Measurements from ENCODE around the gene KRT7.

The KRT7 gene

DNA sequence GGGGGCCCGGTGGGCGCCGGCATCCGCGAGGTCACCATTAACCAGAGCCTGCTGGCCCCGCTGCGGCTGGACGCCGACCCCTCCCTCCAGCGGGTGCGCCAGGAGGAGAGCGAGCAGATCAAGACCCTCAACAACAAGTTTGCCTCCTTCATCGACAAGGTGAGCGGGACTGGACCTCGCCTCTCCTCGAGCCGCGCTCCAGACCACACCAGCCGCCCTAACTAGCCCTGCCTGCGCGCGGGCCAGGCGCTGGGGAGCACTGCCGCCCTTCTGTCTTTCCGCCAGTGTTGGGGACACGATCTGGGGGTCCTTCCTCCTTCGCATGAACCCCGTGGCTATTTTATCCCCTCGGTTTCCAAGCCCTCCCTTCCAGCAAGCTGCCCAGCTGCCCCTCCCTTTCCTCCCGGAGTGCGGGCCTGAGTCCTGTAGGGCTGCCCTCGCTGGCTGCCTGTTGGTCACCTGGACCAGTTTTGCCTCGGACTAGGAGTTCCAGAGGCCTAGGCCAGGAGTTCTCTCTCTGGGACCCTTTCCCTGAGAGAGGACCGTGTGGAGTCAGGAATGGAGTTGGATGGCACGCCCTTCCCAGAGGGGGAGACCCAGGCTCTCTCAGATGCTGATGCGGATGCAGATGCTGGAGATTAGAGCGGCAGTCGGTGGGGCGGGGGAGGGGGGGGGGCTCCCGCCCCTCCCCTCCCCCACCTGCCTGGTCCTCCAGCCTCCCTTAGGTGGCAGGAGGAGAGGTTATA lies 592 bp downstream of the KRT7 start:
- Histone ChIP-seq H2AFZ (ENCODE audit: low read length) (no peak overlapping the region), H3F3A (ENCODE audit: low read depth) (no peaks in the 10 kb centered on the region), H3K4me1 (ENCODE audit: insufficient read depth, low read length, poor library complexity, severe bottlenecking) (no peaks in the 10 kb centered on the region), H3K9me2 (replicated peaks; ENCODE audit: low read depth, low read length) (no peaks in the 10 kb centered on the region), H3K4me2 (ENCODE audit: low read depth, low read length, poor library complexity, severe bottlenecking) (no peak overlapping the region), H3K79me2 (ENCODE audit: insufficient read depth, low read length) (no peaks in the 10 kb centered on the region), H3K4me3 (ENCODE audit: low read length, poor library complexity, severe bottlenecking) (no peak overlapping the region), H3K9ac (ENCODE audit: low read depth, low read length, poor library complexity, severe bottlenecking) (no peak overlapping the region), H3K9me3 (ENCODE audit: insufficient read depth, low read depth, low read length) (no peaks in the 10 kb centered on the region), H3K36me3 (ENCODE audit: insufficient read depth, low read length) (no peaks in the 10 kb centered on the region), H4K20me1 (ENCODE audit: insufficient read depth, low read length, poor library complexity, severe bottlenecking) (no peaks in the 10 kb centered on the region), H3K27me3 (ENCODE audit: insufficient read depth, low read length, poor library complexity, severe bottlenecking) (no peaks in the 10 kb centered on the region)
- TF ChIP-seq, protein P1, sequence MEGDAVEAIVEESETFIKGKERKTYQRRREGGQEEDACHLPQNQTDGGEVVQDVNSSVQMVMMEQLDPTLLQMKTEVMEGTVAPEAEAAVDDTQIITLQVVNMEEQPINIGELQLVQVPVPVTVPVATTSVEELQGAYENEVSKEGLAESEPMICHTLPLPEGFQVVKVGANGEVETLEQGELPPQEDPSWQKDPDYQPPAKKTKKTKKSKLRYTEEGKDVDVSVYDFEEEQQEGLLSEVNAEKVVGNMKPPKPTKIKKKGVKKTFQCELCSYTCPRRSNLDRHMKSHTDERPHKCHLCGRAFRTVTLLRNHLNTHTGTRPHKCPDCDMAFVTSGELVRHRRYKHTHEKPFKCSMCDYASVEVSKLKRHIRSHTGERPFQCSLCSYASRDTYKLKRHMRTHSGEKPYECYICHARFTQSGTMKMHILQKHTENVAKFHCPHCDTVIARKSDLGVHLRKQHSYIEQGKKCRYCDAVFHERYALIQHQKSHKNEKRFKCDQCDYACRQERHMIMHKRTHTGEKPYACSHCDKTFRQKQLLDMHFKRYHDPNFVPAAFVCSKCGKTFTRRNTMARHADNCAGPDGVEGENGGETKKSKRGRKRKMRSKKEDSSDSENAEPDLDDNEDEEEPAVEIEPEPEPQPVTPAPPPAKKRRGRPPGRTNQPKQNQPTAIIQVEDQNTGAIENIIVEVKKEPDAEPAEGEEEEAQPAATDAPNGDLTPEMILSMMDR (conservative IDR thresholded peaks at IDR 0.05; ENCODE audit: low read length), result no peak
- no peak for TF ChIP-seq EZH2phosphoT487 (IDR thresholded peaks at IDR 0.05; ENCODE audit: borderline replicate concordance)

DNA sequence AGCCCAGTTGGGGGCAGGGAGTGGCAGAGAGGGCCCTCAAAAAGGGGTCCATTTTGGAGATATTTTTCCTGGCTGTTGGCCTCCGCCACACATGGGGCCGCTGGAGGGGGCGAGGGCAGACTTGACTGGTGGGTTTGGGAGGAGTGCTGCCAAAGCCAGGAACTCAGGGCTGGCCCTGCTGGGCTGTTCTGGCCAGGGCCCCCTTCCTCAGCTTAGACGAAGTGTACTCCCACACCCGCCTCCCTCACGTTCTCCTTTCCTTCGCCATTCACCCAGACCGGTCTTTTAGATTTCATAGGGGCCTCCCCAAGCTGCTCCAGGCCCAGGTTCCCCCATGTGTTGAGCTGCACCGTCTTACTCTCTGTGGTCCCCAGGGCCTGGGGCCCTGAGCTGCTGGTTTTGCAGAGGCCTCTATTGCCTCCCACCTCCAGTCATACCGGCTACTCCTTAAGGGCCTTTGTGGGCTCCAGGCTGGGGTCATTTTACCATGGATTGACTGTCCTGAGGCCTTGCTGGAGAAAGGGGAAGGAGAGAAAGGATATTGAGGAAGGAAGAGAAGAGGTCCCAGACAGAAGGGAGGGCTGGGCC lies 1.3 kb downstream of the KRT7 start:
- H3K4me2 ChIP-seq (ENCODE audit: low read depth, low read length, poor library complexity, severe bottlenecking), result no peak overlapping the region
- no peaks in the 10 kb centered on the region for H3K9me2 ChIP-seq (replicated peaks; ENCODE audit: low read depth, low read length)
- no peaks in the 10 kb centered on the region for H3K79me2 ChIP-seq (ENCODE audit: insufficient read depth, low read length)
- H2AFZ ChIP-seq (ENCODE audit: low read length), result no peak overlapping the region
- no peaks in the 10 kb centered on the region for H3K36me3 ChIP-seq (ENCODE audit: insufficient read depth, low read length)
- H3K9me3 ChIP-seq (ENCODE audit: insufficient read depth, low read depth, low read length), result no peaks in the 10 kb centered on the region
- TF ChIP-seq EZH2phosphoT487 (IDR thresholded peaks at IDR 0.05; ENCODE audit: borderline replicate concordance), result no peak
- TF ChIP-seq, protein P1 (conservative IDR thresholded peaks at IDR 0.05; ENCODE audit: low read length), result no peak
- H3F3A ChIP-seq (ENCODE audit: low read depth), result no peaks in the 10 kb centered on the region
- no peaks in the 10 kb centered on the region for H4K20me1 ChIP-seq (ENCODE audit: insufficient read depth, low read length, poor library complexity, severe bottlenecking)
- H3K9ac ChIP-seq (ENCODE audit: low read depth, low read length, poor library complexity, severe bottlenecking), result no peak overlapping the region
- H3K27me3 ChIP-seq (ENCODE audit: insufficient read depth, low read length, poor library complexity, severe bottlenecking), result no peaks in the 10 kb centered on the region
- no peak overlapping the region for H3K4me3 ChIP-seq (ENCODE audit: low read length, poor library complexity, severe bottlenecking)
- no peaks in the 10 kb centered on the region for H3K4me1 ChIP-seq (ENCODE audit: insufficient read depth, low read length, poor library complexity, severe bottlenecking)

GRCh38 chr12:52235001-52235764 lies 2.1 kb downstream of the KRT7 start:
- Histone ChIP-seq H3K9me2 (replicated peaks; ENCODE audit: low read depth, low read length) (no peaks in the 10 kb centered on the region), H3F3A (ENCODE audit: low read depth) (no peaks in the 10 kb centered on the region), H3K4me3 (ENCODE audit: low read length, poor library complexity, severe bottlenecking) (no peak overlapping the region), H4K20me1 (ENCODE audit: insufficient read depth, low read length, poor library complexity, severe bottlenecking) (no peaks in the 10 kb centered on the region), H3K9ac (ENCODE audit: low read depth, low read length, poor library complexity, severe bottlenecking) (no peak overlapping the region), H3K79me2 (ENCODE audit: insufficient read depth, low read length) (no peaks in the 10 kb centered on the region), H3K9me3 (ENCODE audit: insufficient read depth, low read depth, low read length) (no peaks in the 10 kb centered on the region), H3K4me1 (ENCODE audit: insufficient read depth, low read length, poor library complexity, severe bottlenecking) (no peaks in the 10 kb centered on the region), H3K4me2 (ENCODE audit: low read depth, low read length, poor library complexity, severe bottlenecking) (no peak overlapping the region), H2AFZ (ENCODE audit: low read length) (no peak overlapping the region), H3K36me3 (ENCODE audit: insufficient read depth, low read length) (no peaks in the 10 kb centered on the region), H3K27me3 (ENCODE audit: insufficient read depth, low read length, poor library complexity, severe bottlenecking) (no peaks in the 10 kb centered on the region)
- TF ChIP-seq, protein P1 (conservative IDR thresholded peaks at IDR 0.05; ENCODE audit: low read length), result no peak
- no peak for TF ChIP-seq EZH2phosphoT487 (IDR thresholded peaks at IDR 0.05; ENCODE audit: borderline replicate concordance)

All from Loucy (cell line).